GM21447 (cell line): ENCODE results near the gene DLEC1.
"Not testable (repeated sequence)": the region's sequence is repeated elsewhere in the genome, so short reads cannot be mapped to it uniquely, and the experiment has no call there.

ENCODE experiments used
- ATAC-seq: cut with Tn5 transposase; IDR thresholded peaks from one replicate; pipeline ENCODE4 v1.9.1; 2021; ENCODE audit not compliant: unreplicated experiment

Gene DLEC1

GRCh38 chr3:38083254-38083653 lies 44.2 kb downstream of the DLEC1 start:
- ATAC-seq = not testable (repeated sequence)

GRCh38 chr3:38083871-38084333 lies 44.9 kb downstream of the DLEC1 start:
- ATAC-seq = no peak

- ATAC-seq = no peak
Observed at GRCh38 chr3:38084334-38085310, 45.6 kb downstream of the DLEC1 start.

GRCh38 chr3:38085311-38085942 lies 46.4 kb downstream of the DLEC1 start:
- ATAC-seq = no peak

- ATAC-seq = no peak
Observed at GRCh38 chr3:38085943-38086324, 46.9 kb downstream of the DLEC1 start.

- ATAC-seq = no peak
Observed at GRCh38 chr3:38086496-38086895, 47.5 kb downstream of the DLEC1 start.

- ATAC-seq = not testable (repeated sequence)
Observed at GRCh38 chr3:38087278-38087677, 48.3 kb downstream of the DLEC1 start.

GRCh38 chr3:38088126-38089078 lies 49.4 kb downstream of the DLEC1 start:
- no peak for ATAC-seq

GRCh38 chr3:38089163-38089562 lies 50.2 kb downstream of the DLEC1 start:
- no peak for ATAC-seq

GRCh38 chr3:38090453-38090852 lies 51.4 kb downstream of the DLEC1 start:
- no peak for ATAC-seq

- no peak for ATAC-seq
Observed at GRCh38 chr3:38094999-38095398, 56.0 kb downstream of the DLEC1 start.

GRCh38 chr3:38095669-38096483 lies 56.9 kb downstream of the DLEC1 start:
- ATAC-seq = no peak

- ATAC-seq = no peak
Observed at GRCh38 chr3:38097446-38098375, 58.7 kb downstream of the DLEC1 start.

GRCh38 chr3:38098376-38098723 lies 59.3 kb downstream of the DLEC1 start:
- no peak for ATAC-seq

- no peak for ATAC-seq
Observed at GRCh38 chr3:38099518-38099917, 60.5 kb downstream of the DLEC1 start.

GRCh38 chr3:38100498-38100897 lies 61.5 kb downstream of the DLEC1 start:
- no peak for ATAC-seq

GRCh38 chr3:38101811-38102443 lies 62.9 kb downstream of the DLEC1 start:
- ATAC-seq = no peak

GRCh38 chr3:38102444-38102814 lies 63.4 kb downstream of the DLEC1 start:
- ATAC-seq = no peak

GRCh38 chr3:38105525-38105924 lies 66.5 kb downstream of the DLEC1 start:
- no peak for ATAC-seq
